Hematopoietic multipotent progenitor cell treated with erythropoietin and hydrocortisone succinate and interleukin-3 and kit ligand, for 17 days (in vitro differentiated cells): ENCODE results near the gene PRR23E.

ENCODE experiments used
- DNase-seq: peaks from one replicate; pipeline ENCODE4 v3.0.0-alpha.2; 2015; ENCODE audit warnings: low spot score

PRR23E gene

DNA sequence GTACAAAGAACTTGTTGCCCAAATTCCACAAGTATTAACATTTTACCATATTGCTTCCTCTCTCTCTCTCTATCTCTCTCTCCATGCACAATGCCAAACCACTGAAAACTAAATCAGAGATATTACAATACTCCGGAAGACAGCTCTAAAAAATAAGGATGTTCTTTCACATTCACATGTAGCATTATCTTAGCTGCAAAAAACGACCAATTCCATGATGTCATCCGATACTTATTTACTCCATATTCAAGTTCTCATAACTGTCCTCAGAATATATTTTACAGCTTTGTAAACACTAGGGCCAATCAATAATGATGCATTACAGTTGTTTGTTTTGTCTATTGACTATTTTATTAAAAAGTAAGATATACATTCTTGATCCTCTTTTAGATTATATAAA is 7.7 kb upstream of the PRR23E start:
- DNase-seq, result no peak

GRCh38 chr3:127185962-127186674 is 6.8 kb upstream of the PRR23E start:
- no peak for DNase-seq

GRCh38 chr3:127187316-127187715 is 5.6 kb upstream of the PRR23E start:
- no peak for DNase-seq

DNA sequence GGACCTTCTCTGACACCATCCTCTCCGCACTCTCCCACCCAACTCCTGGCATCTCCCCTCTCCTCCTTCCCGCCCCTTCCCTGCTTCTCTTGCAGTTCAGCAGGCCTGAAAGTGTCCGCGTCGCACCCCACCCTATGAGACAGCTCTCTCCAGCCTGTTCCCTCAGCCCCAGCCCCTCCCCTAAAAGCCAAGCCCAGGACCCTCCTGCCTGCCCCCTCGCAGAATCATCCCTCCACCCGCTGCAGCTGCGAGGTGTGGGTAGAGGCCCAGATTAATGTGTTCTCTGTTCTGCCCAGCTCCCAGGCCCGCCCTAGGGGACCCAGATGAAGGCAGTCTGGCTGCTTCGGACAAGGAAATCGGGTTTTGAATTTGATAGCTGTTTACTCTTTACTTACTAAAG is 410 bp downstream of the PRR23E start:
- DNase-seq, result no peak

- DNase-seq, result no peak
Observed at GRCh38 chr3:127193775-127194174, 844 bp downstream of the PRR23E start.

DNA sequence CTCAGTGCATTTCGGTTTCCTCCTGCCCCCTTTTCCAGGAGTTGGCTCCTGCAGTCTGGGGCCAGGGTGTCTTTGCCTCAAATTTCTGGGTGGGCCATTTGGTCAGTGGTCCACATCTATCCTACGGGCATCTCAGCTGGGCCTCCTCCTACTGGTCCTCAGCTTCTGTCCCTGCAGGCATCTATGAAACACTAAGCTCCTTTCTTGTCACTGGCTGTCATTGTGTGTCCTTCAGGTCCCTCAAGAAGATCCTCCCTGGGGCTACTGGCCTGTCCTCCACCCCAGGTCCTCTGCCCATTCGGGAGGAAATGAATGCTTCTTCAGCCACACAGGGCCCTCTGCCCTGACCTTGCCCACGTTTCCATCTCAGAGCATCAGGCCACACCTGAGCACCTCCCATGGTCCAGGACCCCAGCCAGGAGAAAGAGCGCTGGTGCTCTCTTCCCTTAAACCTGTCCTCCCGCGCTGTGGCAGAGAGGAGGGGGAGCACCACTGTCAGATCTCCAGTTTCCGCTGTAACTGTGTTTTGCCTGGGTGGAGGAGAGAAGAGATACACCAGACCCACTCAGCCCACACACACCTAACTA is 1.8 kb downstream of the PRR23E start:
- DNase-seq, result no peak

DNA sequence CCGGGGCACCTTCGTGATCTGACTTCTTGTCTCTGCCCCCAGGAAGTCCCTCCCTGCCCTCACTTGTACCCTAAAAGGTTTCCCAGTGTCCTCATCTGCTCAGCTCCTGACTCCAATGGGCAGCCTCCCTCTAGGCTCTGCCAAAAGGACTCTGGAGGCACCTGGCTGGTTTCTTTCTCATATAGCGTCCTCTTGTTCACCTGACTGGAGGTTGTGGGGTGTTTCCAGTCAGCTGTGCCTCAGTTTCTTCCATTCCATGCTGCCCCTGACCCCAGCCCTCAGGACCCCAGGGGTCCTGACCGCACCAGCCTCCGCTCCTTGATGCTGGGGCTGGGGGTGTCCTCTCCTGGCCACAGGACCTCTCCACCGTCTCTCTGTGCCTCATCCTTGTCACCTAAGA is 2.5 kb downstream of the PRR23E start:
- DNase-seq, result no peak

GRCh38 chr3:127196002-127196401 is 3.1 kb downstream of the PRR23E start:
- no peak for DNase-seq

DNA sequence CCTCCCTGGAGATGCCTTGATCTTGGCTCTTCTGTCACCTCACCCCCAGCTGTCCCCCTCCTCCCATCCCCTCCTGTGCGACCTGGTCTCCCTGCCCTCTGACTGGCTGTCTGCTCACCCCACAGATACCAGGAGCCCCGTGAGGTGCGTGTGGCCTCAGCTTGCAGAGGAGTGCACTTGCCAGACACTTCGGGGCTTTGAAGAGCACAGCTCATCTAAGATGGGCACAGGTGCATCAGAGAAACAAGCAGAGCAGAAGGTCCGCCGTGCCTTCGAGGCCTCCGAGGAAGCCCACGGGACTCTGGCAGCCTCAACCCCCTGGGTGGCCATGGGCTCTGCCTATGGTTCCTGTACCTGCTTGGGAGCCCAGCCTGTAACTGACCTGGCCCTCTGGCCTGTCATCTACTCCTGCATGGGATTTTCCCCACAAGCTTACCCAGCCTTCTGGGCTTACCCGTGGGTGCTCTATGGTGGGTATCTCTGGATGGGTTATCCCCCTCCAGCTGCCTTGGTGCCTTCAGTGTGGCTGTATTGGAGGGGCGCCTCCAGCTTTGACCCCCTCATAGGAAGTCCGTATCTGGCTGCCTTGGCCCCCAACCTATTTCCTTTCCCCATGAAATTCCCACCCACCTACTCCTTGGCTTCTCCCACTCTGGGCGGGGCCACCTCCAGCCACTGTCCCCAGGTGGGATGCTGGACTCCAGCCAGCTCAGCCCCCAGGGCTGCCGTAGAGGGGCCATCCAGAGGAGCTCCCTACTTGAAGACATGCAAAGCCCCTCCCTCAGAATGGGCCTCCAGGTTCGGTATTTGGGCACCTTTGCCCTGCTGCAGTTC is 3.8 kb downstream of the PRR23E start:
- DNase-seq, result no peak

DNA sequence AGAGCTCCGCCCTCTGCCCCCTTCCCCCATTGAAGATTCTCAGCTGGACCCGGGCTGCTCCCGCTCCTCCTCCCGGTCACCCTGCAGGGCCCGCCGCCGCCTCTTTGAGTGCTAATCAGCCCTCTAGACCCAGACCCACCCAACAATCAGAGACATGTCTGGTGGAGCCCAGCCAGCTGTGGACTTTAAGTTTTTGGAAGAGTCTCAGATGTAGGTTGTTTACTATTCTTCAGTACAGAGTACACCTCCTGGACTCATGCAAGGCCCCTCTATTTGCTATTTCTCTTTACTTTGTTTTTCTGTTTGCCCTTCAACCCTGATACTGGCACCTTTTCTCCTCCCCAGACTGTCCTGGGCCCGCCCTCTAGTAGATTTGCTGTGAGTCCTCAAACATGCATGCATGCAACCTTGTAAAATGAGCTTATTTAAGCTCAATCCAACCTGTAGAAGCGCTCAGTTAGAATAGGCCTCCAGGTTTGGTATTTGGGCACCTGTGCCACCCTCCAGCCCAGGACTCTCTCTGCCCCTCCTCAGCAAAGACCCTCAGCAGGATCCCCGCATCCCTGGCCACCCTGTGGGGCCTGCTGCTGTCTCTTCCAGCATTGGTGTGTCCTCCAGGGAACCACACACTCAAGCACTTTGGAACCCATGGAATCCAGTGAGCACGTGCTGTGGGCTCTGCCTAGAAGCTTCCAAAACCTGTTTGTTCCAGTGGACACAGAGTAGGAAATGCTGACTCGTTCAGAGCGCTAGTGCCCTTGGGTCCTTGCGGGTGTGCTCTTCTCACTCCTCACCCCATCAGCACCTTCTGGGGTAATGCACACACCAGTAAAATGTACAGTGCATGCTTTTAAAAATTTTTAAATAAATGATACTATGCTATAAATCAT is 4.6 kb downstream of the PRR23E start:
- DNase-seq, result no peak

DNA sequence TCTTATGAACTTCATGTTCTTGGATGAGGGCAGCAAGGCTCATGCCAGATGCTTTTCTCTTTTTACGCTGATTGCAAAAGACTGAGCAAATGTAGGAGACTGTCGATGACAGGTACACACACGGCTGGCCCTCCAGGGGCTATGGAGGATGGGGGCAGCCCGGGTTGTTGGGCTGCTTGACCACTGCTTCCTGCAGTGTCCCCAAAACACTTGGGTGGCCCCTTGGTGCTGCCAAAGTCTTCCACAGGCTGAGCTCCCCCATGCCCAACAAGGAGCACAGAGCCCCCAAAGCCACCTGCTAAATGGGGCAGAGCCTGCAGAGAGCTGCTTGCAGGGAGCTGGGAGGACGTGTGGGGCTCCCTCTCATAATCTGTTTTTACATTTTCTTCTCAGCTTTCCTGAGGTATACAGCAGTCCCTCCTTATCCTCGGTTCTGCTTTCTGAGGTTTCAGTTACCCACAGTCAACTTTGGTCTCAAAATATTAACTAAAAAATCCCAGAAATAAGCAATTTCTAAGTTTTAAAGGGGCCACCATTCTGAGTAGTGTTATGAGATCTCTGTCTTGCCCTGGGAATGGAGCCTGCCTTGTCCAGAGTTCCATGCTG is 7.3 kb downstream of the PRR23E start:
- no peak for DNase-seq

DNA sequence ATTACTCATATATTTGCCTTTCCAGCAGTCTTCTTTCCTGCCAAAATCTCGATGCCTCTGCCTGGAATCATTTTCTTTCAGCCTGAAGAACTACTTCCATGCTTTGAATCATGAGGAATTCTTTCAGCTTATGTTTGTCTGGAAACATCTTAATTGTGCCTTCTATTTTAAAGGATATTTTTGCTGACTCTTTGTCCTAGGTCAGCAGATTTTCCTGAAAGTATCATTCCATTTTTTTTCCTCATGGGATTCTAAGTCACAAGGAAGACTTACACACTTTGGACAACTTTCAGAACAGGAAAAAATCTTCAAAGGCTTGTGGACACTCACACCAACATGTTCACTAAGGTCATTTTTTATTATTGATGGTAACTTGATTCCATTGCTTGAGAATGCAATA is 10.1 kb downstream of the PRR23E start:
- DNase-seq, result no peak

DNA sequence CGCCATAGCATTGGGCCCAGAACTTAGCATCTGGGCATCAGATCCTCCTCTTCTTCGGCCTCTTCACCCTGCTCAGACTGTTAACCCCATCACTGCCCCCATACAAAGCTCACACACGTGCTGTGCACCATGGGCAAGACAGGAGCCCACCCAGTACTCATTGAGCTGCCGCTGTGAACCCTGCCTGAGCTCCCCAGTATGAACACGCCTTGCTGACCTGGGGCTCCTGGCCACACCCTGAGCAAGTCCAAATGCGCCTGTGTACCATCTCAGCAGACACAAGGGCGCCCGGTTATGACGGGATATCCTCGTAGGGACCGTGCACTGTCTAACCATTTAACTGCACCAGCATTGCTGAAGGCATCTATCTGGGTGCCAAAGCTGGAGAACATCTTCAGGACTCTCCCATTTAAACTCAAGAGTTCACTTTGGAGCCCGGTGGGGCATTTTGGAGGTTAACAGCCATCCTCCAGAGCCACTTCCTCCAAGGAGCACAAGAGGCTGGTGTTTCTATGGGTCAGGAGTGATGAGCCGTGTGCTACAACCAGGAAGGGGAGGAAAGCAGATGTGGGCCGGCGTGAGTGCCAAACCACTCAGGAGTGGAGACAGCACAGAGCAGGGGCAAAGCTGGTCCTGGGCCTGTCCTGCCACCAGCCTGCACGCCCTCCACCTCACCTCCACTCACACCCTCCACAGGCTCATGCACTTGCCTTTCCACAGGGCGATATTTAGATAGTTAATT is 12.1 kb downstream of the PRR23E start:
- no peak for DNase-seq

GRCh38 chr3:127206154-127206553 is 13.2 kb downstream of the PRR23E start:
- no peak for DNase-seq

- no peak for DNase-seq
Observed at GRCh38 chr3:127206611-127207516, 13.9 kb downstream of the PRR23E start.

DNA sequence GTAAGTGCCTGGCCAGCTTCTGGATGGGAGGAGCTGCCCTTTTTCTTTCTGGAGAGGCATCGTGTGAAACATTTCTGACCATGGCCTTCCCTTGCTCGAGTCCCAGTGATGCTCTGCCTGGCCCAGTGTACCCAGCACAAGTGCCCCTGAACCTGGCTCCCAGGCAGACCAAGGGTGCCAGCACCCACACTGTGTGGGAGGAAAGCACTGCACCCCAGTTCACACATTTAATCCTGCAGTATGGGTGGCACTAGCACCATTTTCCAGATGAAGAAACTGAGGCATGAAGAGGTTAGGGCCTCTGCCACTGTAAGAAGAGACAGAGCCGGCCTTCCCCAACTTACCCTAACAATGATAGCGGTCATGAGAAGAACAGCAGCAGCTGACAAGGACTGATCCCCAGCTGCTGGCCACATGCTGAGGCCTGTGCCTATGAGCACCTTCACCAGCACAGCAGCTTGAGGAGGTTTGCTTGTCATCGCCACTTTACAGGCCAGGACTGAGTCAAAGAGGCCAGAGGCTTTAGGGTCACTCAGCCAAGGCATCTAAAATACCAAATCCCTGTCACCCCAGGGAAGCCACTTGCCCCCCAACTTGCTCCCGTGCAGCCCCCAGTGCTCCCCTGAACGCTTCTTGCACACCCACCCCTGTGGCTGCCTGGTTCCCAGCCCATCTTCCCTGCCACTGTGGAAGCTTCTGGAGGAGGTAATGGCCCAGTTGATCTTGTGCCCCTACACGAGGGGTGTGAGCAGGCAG is 15.0 kb downstream of the PRR23E start:
- no peak for DNase-seq

DNA sequence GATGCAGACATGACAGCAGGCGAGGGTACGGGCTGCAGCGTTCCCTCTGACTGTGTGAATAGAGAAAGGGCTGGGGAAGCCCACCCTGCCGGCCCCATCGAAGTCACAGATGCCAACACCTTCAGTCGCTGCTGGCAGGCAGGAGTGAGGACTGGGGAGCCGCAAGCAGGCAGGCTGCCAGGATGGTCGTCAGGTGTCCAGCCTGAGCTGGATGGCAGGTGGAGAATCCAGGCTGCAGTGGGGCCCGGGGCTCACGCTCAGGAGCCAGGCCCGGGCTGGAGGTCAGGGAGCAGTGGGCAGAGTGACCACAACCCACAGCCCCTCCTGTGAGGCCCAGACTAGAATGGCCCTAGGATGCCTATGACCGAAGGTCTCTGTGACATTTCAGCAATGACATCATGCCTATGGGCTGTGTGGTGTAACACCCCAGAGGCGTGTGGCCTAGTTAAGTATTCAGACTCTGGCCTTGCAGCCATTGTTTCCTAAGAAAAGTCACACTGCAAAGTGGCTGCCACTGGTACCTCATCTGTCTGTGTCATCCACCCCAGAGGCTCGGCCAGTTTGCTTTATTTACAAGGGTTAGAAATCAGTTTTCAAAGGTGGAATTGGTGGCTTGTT is 15.7 kb downstream of the PRR23E start:
- no peak for DNase-seq

- no peak for DNase-seq
Observed at GRCh38 chr3:127209155-127209839, 16.4 kb downstream of the PRR23E start.
